Measurements from ENCODE around the gene MAML2. TPM values are rescaled to one million over a fixed set of nuclear protein-coding genes. Genes with fewer than 3 reads are reported as not detected.
A peak's percentile ranks its signal among the peaks of the same experiment; 100 is the strongest.

MAML2 gene
- total RNA-seq, 1 experiment from 2014 or later: 2.7 TPM

- H3K27me3 Mint-ChIP-seq (ENCODE audit: low read depth): no peaks in the 10 kb centered on the region
- H3K14ac ChIP-seq (ENCODE audit: insufficient read depth, low read length): no peak overlapping the region
- H4K5ac ChIP-seq (ENCODE audit: insufficient read length, low read depth, low read length): no peak overlapping the region
- no peak overlapping the region for H3T11ph ChIP-seq (ENCODE audit: low read length)
- H3K27me3 ChIP-seq (ENCODE audit: insufficient read depth, low read length): no peaks in the 10 kb centered on the region
- peak overlapping the region in 1 of 3 experiments; percentile 45; a peak in 2 of 7 replicates for H3K27ac Mint-ChIP-seq
- no peak overlapping the region for H3K56ac ChIP-seq (ENCODE audit: insufficient read length, low read depth, low read length)
- WGBS (ENCODE audit: extremely low coverage, insufficient read length, low lambda C conversion rate): no CpG with 5 or more reads among the region's 5 CpGs
- H2BK15ac ChIP-seq (ENCODE audit: low read depth, low read length): no peak overlapping the region
- no peak overlapping the region for H4K91ac ChIP-seq (ENCODE audit: insufficient read length, low read depth, low read length)
- H3K4ac ChIP-seq (ENCODE audit: low read depth, low read length): no peak overlapping the region
- H2BK5ac ChIP-seq (ENCODE audit: insufficient read length, low read length): no peak overlapping the region
- no peak overlapping the region for H3K4me3 Mint-ChIP-seq
- H3K36me3 Mint-ChIP-seq (ENCODE audit: insufficient read depth in 1 of 3, low read depth in 3 of 3): no peaks in the 10 kb centered on the region
- H4K8ac ChIP-seq (replicated peaks; ENCODE audit: insufficient read length, low read depth, low read length): no peak overlapping the region
- H3K4me1 ChIP-seq (ENCODE audit: insufficient read depth, low read length): peaks cover 10% of the 10 kb centered on the region; the same call in 1 of the 2 replicates
- no peaks in the 10 kb centered on the region; a peak in 1 of 5 replicates for H3K9me3 Mint-ChIP-seq
- no peaks in the 10 kb centered on the region for H4K20me1 ChIP-seq (ENCODE audit: control insufficient read depth, insufficient read depth, insufficient read length)
- no peak overlapping the region for H3K4me2 ChIP-seq (ENCODE audit: insufficient read depth, insufficient read length, low read length)
- H3K23ac ChIP-seq (ENCODE audit: insufficient read length, low read depth, low read length): no peak overlapping the region
- H3K18ac ChIP-seq (ENCODE audit: insufficient read length, low read depth, low read length): no peak overlapping the region
- no peaks in the 10 kb centered on the region for H3K79me1 ChIP-seq (ENCODE audit: insufficient read depth, low read depth, low read length, poor library complexity, severe bottlenecking)
- no peak overlapping the region for H2BK120ac ChIP-seq (ENCODE audit: low read depth, low read length, poor library complexity, severe bottlenecking)
- no peaks in the 10 kb centered on the region for H3K79me2 ChIP-seq (ENCODE audit: insufficient read depth, low read length)
- no peak overlapping the region for H3K9ac ChIP-seq (ENCODE audit: extremely low read depth, insufficient read length, low read length)
- TF ChIP-seq, protein P1, sequence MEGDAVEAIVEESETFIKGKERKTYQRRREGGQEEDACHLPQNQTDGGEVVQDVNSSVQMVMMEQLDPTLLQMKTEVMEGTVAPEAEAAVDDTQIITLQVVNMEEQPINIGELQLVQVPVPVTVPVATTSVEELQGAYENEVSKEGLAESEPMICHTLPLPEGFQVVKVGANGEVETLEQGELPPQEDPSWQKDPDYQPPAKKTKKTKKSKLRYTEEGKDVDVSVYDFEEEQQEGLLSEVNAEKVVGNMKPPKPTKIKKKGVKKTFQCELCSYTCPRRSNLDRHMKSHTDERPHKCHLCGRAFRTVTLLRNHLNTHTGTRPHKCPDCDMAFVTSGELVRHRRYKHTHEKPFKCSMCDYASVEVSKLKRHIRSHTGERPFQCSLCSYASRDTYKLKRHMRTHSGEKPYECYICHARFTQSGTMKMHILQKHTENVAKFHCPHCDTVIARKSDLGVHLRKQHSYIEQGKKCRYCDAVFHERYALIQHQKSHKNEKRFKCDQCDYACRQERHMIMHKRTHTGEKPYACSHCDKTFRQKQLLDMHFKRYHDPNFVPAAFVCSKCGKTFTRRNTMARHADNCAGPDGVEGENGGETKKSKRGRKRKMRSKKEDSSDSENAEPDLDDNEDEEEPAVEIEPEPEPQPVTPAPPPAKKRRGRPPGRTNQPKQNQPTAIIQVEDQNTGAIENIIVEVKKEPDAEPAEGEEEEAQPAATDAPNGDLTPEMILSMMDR (conservative IDR thresholded peaks at IDR 0.05): peak; percentile 50; the same call in 2 of the 3 replicates
- H3K4me1 Mint-ChIP-seq: peaks cover 18 to 22% of the 10 kb centered on the region in 2 experiments
- no peak overlapping the region for H2AFZ ChIP-seq (ENCODE audit: low read length)
- DNase-seq: no peak
- no peak overlapping the region for H2AK5ac ChIP-seq (ENCODE audit: insufficient read length, low read length)
- H2BK20ac ChIP-seq (ENCODE audit: low read depth, low read length, poor library complexity, severe bottlenecking): no peak overlapping the region
- no peak overlapping the region for H3K27ac ChIP-seq (ENCODE audit: insufficient read length, low read depth, low read length)
- no peaks in the 10 kb centered on the region for H3K23me2 ChIP-seq (ENCODE audit: insufficient read length, low read depth, low read length, poor library complexity, severe bottlenecking)
- H2BK12ac ChIP-seq (ENCODE audit: insufficient read length, low read depth, low read length): no peak overlapping the region
- H3K9me3 ChIP-seq (ENCODE audit: control insufficient read depth, low read depth, low read length): no peaks in the 10 kb centered on the region
These were observed 101.6 kb downstream of the MAML2 start for GRCh38 chr11:96241331-96241841.
